HG02798 (cell line): ENCODE measurements around the gene DIP2C.
"Not testable (repeated sequence)": the region's sequence is repeated elsewhere in the genome, so short reads cannot be mapped to it uniquely, and the experiment has no call there.

Experiments used
- ATAC-seq: cut with Tn5 transposase; IDR thresholded peaks from one replicate; pipeline ENCODE4 v1.9.1; 2021; ENCODE audit warnings: mild to moderate bottlenecking; ENCODE audit not compliant: unreplicated experiment, poor library complexity

Gene DIP2C

GRCh38 chr10:661597-662222 lies 27.8 kb downstream of the DIP2C start:
- no peak for ATAC-seq

GRCh38 chr10:660970-661596 lies 28.4 kb downstream of the DIP2C start:
- no peak for ATAC-seq

- ATAC-seq = no peak
These were observed 29.0 kb downstream of the DIP2C start for GRCh38 chr10:660413-660969.

GRCh38 chr10:659688-660141 lies 29.8 kb downstream of the DIP2C start:
- ATAC-seq = no peak

GRCh38 chr10:657816-658350 lies 31.6 kb downstream of the DIP2C start:
- ATAC-seq = not testable (repeated sequence)

DNA sequence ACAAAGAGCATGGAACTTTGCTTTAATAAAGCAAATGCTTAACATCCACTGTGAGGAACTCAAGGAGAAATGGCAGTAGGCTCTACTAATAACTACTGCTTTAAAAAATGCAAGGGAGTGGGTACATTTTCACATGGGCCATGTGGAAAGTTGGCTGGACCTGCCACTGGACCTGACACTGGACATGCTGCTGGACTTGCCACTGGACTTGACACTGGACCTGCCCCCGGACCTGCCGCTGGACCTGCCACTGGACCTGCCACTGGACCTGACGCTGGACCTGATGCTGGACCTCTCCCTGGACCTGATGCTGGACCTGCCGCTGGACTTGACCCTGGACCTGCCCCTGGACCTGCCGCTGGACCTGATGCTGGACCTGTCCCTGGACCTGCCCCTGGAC lies 32.6 kb downstream of the DIP2C start:
- ATAC-seq = no peak

- no peak for ATAC-seq
These were observed 34.3 kb downstream of the DIP2C start for GRCh38 chr10:655184-655583.

DNA sequence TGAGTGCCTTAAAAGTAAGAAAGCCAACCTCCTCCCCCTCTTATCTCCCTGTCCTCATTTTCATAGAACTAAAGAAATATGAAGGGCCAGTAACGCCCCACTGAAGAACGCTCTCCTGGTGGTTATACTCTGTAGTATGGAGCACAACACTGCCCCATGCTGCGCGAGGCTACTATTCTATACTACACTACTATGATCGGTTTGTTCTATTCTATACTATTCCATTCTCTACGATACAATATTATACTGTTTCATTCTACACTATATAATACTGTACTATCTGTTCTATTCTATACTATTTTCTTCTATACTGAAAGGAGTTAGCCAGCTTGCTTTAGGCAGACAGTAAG lies 34.8 kb downstream of the DIP2C start:
- no peak for ATAC-seq

- ATAC-seq = no peak
These were observed 35.3 kb downstream of the DIP2C start for GRCh38 chr10:653991-654646.

DNA sequence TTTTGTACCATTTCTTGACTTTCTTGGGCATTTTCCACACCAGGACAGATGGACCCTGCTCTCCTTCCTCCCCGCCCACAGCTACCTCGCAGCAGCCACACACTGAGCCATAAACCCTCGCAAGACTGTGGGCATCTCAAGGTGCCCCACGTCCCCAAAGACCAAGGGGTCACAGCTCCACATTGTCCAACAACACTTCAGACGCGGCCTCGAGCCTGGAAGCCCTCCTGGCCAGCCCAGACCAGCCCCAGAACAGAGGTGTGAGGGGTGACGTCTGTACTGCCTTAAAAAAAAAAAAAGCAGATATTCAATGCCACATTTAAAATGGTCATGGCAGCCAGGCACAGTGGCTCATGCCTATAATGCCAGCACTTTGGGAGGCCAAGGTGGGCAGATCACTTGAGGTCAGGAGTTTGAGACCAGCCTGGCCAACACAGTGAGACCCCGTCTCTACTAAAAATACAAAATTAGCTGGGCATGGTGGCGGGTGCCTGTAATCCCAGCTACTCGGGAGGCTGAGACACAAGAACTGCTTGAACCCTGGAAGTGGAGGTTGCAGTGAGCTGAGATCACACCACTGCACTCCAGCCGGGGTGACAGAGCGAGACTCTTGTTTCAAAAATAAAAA lies 36.5 kb downstream of the DIP2C start:
- ATAC-seq = not testable (repeated sequence)

DNA sequence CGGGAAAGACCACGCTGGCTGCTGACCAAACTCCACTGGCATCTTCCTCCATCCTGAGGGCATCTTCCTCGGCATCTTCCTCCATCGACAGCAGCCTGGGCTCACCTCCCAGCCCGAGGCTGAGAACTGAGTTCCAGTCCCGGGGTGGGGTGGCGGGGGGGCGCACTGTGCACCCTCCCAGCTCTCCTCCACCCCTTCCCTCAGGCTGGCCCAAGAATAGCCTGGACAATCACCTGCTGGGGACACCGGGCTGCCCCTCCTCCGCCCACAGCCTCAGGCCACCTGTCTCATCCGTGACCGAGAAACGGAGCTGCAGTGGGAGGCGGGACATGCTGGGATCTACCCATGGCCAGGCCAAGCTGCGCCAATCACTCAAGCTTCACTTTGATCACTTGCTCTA lies 37.2 kb downstream of the DIP2C start:
- no peak for ATAC-seq

GRCh38 chr10:651692-652091 lies 37.8 kb downstream of the DIP2C start:
- no peak for ATAC-seq

DNA sequence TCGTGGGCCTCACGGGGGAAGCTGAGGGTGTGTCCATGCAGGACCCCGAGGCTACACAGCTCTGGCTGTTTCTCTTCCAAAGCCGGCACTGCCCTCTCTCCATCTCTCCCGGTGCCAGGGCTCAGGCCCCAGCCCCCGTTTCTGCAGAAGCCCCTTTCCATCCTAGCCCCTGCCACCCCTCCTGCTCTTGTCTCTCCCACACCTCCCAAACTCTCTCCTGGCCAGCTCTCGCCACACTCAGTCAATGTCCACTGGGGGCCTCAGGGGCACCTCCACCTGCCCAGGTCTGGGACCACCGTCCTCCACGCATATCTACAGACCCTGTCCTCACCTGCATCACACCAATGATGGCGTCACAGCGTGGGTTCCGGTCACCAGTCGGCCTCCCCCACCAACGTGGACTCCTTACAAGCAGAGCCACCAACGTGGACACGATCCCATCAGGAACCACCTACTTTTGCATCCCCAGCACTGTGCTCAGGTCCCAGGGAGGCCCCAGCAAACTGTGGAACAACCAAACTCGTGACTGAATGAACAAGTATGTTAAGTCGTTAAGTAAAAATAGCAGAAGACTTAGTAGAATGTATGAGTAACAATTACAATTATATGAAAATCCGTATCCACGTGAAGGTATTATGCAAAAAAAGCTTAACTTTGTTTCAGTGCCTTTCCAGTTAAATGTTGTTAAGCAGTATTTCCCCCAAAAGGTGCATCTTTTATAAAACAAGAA lies 38.4 kb downstream of the DIP2C start:
- ATAC-seq = no peak

GRCh38 chr10:650441-650851 lies 39.0 kb downstream of the DIP2C start:
- ATAC-seq = no peak

DNA sequence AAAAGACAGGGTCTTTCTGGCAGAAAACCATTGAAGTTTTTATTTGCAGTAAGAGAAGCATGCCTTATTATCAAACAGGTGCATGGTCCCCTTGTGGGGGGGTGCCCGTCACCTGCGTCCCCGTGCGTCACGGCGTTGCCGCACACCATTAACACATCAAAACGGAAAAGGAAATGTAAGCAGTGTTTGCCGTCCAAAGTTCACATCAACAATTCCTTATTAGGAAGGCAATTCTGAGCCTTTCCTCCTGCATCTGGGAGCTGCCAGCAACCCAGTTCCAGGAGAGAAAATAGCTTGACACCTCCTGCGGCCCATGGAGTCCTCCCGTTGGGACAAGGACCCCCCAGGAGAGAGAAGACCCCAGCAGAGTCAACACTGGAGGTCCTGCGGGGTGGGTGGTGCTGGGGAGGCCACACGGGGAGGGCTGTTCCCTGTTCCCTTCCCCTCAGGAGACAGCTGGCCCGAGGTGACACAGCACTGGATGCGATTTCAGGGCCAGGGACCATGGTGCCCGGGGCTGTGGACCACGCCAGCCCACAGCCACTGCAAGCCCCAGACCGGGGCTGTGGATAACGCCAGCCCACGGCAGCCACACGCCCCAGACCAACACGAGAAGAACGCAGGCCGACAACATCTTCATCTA lies 39.5 kb downstream of the DIP2C start:
- ATAC-seq = no peak

- ATAC-seq = no peak
These were observed 40.0 kb downstream of the DIP2C start for GRCh38 chr10:649445-649797.

DNA sequence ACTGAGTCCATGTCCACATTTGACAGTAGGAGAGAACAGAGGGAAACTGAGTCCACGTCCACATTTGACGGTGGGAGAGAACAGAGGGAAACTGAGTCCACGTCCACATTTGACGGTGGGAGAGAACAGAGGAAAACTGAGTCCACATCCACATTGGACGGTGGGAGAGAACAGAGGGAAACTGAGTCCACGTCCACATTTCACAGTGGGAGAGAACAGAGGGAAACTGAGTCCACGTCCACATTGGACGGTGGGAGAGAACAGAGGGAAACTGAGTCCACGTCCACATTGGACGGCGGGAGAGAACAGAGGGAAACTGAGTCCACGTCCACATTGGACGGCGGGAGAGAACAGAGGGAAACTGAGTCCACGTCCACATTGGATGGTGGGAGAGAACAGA lies 42.4 kb downstream of the DIP2C start:
- not testable (repeated sequence) for ATAC-seq

DNA sequence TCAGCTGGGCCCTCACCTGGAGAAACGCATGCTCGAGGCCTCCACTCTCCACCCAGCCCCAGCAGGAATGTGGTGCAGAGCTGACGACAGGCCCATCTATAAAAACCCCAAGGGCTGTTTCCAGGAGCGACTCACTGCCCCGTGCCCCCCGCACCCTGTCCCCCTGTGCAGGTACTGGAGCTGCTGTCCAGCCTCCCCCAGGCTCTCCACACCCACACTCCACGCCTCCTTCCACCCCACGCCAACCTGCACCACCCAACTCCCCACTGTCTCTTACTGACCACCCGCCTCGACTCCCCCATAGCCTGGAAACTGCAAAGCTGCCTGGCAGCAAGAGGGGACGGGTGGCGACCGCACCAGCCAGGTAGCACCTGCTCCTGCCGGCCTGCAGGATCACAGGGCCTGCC lies 43.3 kb downstream of the DIP2C start:
- no peak for ATAC-seq

GRCh38 chr10:644943-645334 lies 44.5 kb downstream of the DIP2C start:
- no peak for ATAC-seq
